HG02763 (cell line): ENCODE measurements around the gene OR52E4.

Experiments
- ATAC-seq: cut with Tn5 transposase; IDR thresholded peaks from one replicate; pipeline ENCODE4 v1.9.1; 2021; ENCODE audit warnings: mild to moderate bottlenecking, moderate library complexity; ENCODE audit not compliant: unreplicated experiment

The OR52E4 gene

DNA sequence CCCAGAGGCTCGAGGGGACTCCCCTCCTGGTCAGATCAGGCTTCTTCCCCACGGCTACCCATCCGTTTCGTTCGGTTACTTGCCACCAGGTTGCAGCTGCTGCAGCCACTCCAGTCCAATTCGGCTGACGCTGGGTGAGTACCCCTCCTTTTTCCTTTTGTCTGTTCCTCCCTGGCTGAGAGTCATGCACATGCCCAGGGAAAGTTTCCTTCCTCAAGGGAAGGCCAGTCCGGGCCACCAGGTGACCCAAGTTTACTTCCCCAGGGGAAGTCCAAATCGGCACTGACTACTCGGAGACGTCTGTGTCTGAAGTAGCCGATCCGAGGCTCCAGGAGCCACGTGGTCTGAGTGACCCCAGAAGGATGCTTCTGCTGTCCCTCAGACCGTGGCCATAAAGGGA is 48.4 kb downstream of the OR52E4 start:
- no peak for ATAC-seq

DNA sequence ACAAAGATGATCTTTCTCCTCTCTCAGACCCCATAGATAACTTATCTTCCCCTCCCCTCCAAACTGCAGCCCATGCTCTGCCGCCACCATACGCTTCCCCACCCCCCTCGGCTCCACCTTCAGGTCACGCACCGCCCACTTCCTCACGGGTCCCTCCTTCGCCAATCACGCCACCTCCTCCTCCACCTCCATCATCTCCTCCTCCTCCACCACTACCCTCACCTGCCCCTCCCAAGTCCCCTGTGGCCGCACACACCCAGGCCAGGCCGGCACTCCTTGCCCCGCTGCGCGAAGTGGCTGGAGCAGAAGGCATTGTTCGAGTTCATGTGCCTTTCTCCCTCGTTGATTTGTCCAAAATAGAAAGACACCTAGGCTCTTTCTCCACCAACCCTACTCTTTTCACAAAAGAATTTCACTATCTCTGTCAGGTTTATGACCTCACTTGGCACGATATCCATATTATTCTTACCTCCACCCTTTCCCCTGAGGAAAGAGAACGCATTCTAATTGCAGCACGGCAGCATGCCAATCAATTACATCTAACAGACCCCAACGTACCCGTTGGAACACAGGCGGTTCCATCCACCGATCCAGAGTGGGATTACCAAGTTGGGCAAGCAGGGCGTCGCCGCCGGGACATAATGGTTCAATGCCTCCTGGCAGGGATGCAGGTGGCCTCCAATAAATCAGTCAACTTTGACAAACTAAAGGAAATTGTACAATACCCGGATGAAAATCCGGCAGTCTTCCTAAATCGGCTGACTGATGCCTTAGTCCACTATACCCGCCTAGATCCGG is 49.3 kb downstream of the OR52E4 start:
- ATAC-seq = no peak

DNA sequence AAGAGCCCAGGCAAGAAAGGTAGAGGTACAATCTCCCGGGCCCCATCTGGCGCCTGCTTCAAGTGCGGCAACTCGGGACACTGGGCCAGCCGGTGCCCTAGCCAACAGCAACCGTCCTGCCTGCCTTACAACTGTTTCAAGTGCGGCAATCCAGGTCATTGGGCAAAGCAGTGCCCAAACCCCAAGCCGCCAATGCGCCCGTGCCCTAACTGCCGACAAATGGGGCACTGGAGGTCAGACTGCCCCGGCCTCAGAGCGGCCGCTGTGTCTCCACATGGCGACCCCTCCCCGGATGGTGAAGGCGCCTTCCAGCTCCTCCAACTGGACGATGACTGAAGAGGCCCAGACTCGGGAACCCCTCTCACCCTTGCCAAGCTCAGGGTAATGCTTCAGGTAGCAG is 50.2 kb downstream of the OR52E4 start:
- no peak for ATAC-seq

DNA sequence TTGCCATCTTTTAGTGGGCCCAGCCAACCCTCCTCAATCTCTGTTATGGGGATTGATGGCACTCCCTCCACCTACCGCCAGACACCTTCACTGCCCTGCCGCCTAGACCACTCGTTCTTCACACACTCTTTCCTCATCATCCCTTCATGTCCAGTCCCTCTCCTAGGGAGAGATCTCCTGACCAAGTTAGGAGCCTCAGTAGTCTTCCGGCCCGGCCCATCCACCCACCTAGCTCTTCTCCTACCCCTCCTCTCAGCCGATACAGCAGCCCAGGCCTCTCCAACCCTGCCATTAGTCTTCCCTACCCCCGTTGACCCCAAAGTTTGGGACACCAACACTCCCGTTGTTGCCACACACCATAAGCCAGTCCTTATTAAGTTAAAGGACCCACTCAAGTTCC is 50.6 kb downstream of the OR52E4 start:
- ATAC-seq = no peak

DNA sequence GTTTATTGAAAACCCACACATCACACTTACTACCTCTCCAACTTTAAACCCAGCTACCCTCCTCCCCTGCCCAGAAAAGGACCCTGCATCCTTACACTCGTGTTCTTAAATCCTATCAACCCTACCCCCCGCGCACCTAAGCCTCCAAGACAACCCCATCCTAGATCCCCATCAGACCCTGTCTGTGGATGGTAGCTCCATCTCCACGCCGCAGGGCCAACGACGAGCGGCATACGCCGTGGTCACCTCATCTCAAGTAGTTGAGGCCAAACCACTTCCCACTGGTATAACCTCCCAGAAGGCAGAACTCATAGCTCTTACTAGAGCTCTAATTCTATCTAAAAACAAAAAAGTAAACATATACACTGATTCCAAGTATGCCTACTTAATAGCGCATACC is 52.2 kb downstream of the OR52E4 start:
- no peak for ATAC-seq

DNA sequence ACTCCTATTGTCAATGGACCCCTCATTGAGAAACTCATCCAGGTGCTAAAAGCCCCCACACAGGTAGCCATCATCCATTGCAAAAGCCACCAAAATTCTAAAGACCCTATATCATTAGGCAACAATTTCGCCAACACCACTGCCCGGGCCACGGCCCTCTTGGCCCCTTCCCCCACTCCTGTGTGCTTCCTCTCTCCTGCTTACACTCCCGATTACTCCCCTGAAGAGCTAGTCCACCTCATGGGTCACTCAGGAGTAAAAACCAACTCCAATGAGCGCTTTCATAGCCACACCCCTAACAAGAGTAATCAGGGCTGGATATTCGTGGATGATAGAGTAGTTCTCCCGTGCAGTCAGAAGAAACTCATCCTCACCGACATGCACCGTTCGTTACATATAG is 52.7 kb downstream of the OR52E4 start:
- ATAC-seq = no peak
